Measurements from ENCODE around the gene UCN. TPM values are rescaled to one million over a fixed set of nuclear protein-coding genes. Genes with fewer than 3 reads are reported as not detected.

UCN gene
- total and polyA plus RNA-seq, 2 donors (not counting 3 experiments of a cell fraction or from before 2014, with no cell fraction given): 0.75 to 1.2 TPM

- intact Hi-C loops (cut with micrococcal nuclease): no loop called here
- Histone ChIP-seq H2AFZ (ENCODE audit: low read depth, low read length) (peak overlapping the region; percentile 58), H3K4me2 (ENCODE audit: insufficient read depth, low read length) (peak overlapping the region; percentile 96), H4K20me1 (replicated peaks; ENCODE audit: control insufficient read depth, extremely low read depth, insufficient read depth, low read length) (no peaks in the 10 kb centered on the region), H3K36me3 (ENCODE audit: control insufficient read depth in 2 of 2, extremely low read depth in 1 of 2, insufficient read depth in 2 of 2, low read length in 2 of 2) (peaks cover 0 to 11% of the 10 kb centered on the region in 2 experiments), H3K27ac (ENCODE audit: insufficient read depth, low read depth, low read length) (peak overlapping the region; percentile 95), H3K9me1 (replicated peaks; ENCODE audit: control insufficient read depth, extremely low read depth, insufficient read depth, low read length) (no peaks in the 10 kb centered on the region), H3K4me1 (ENCODE audit: control insufficient read depth, extremely low read depth, insufficient read depth, low read length) (peaks cover 26% of the 10 kb centered on the region), H3K79me2 (ENCODE audit: control insufficient read depth, insufficient read depth, low read length) (peaks cover 8% of the 10 kb centered on the region), H3K4me3 (replicated peaks in 1 of 3; ENCODE audit: insufficient read depth in 1 of 3, low read depth in 1 of 3, low read length in 3 of 3) (peak overlapping the region; percentile 70 to 91 (median 90)), H3K27me3 (ENCODE audit: control insufficient read depth in 2 of 2, insufficient read depth in 2 of 2, low read length in 2 of 2) (no peaks in the 10 kb centered on the region), H3K9me3 (replicated peaks; ENCODE audit: control insufficient read depth, insufficient read depth, low read length) (no peaks in the 10 kb centered on the region), H3K9ac (replicated peaks; ENCODE audit: extremely low read depth, insufficient read depth, low read length) (peak overlapping the region; percentile 96)
- TSS peak; percentile 79 for BruUV-seq (replicated peaks)
- dilution Hi-C loops (cut with MboI; ENCODE audit: extremely low pct_ligation_motif_present, low sequenced_read_pairs): no loop called here
- ChIA-PET CTCF (interaction anchor here (0.6 to 1.8 kb wide), 6 partner anchors 12 to 361 kb away, joined by 3 to 6 read pairs (median 4); partner anchors contain the start of gene EIF2B4), POLR2A (interaction anchor here (1.0 to 1.3 kb wide), 2 partner anchors 8 to 34 kb away, joined by 3 to 4 read pairs; partner anchors contain the start of gene GTF3C2)
- DNase-seq (ENCODE audit: low read depth, low spot score) (no peak), FAIRE-seq (no peak)
- TF ChIP-seq GATA2 (IDR thresholded peaks at IDR 0.05; ENCODE audit: insufficient read depth, insufficient read length, low read depth, low read length) (no peak), MYC (IDR thresholded peaks at IDR 0.05; ENCODE audit: low read depth, low read length) (no peak), POLR2A (IDR thresholded peaks at IDR 0.05; ENCODE audit: low read depth, low read length) (no peak), FOS (IDR thresholded peaks at IDR 0.05; ENCODE audit: borderline replicate concordance, insufficient read depth, low read length) (no peak), POLR2AphosphoS5 (IDR thresholded peaks at IDR 0.05; ENCODE audit: insufficient read depth, low read depth, low read length) (no peak), JUN (IDR thresholded peaks at IDR 0.05; ENCODE audit: borderline replicate concordance, insufficient read depth, insufficient read length, low read depth) (no peak), EZH2 (IDR thresholded peaks at IDR 0.05; ENCODE audit: borderline replicate concordance, low read depth, low read length, severe bottlenecking) (no peak)
- TF ChIP-seq, protein P1, sequence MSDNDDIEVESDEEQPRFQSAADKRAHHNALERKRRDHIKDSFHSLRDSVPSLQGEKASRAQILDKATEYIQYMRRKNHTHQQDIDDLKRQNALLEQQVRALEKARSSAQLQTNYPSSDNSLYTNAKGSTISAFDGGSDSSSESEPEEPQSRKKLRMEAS (IDR thresholded peaks at IDR 0.05; ENCODE audit: insufficient read depth, insufficient read length): no peak
- TF ChIP-seq, protein P2, sequence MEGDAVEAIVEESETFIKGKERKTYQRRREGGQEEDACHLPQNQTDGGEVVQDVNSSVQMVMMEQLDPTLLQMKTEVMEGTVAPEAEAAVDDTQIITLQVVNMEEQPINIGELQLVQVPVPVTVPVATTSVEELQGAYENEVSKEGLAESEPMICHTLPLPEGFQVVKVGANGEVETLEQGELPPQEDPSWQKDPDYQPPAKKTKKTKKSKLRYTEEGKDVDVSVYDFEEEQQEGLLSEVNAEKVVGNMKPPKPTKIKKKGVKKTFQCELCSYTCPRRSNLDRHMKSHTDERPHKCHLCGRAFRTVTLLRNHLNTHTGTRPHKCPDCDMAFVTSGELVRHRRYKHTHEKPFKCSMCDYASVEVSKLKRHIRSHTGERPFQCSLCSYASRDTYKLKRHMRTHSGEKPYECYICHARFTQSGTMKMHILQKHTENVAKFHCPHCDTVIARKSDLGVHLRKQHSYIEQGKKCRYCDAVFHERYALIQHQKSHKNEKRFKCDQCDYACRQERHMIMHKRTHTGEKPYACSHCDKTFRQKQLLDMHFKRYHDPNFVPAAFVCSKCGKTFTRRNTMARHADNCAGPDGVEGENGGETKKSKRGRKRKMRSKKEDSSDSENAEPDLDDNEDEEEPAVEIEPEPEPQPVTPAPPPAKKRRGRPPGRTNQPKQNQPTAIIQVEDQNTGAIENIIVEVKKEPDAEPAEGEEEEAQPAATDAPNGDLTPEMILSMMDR (IDR thresholded peaks at IDR 0.05; ENCODE audit: extremely low read depth in 1 of 2, insufficient read depth in 1 of 2, low read depth in 1 of 2, low read length in 2 of 2): no peak
Observed at GRCh38 chr2:27322301-27322765, 14.1 kb upstream of the UCN start.

All from endothelial cell of umbilical vein (primary cell).